ENCODE data around the gene MYT1. TPM values are rescaled to one million over a fixed set of nuclear protein-coding genes. Genes with fewer than 3 reads are reported as not detected.

Gene MYT1
- total and polyA plus RNA-seq, 2 of the 13 experiments (the other 11 are each of a cell fraction or from before 2014, with no cell fraction given): 0.58 to 2.5 TPM

DNA sequence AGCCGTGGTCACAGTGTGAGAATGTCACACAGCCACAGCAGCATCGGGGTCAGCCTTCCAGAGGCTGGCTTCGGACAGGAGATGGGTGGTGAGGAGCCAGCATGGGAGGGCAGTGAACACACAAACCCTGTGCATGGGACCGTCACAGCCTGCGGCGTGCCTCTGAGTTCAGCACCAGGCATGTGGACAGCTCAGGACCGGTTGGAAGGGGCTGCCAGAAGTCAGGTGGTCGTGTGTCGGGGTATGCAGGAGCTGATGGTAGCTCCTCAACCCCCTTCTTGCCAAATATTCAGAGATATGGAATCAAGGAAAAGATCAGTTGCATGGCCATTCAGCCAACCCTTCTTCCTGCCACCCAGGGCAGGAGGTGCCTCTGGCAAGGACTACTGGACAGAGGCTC, 28.2 kb downstream of the MYT1 start (continued):
- TF ChIP-seq, protein P1, sequence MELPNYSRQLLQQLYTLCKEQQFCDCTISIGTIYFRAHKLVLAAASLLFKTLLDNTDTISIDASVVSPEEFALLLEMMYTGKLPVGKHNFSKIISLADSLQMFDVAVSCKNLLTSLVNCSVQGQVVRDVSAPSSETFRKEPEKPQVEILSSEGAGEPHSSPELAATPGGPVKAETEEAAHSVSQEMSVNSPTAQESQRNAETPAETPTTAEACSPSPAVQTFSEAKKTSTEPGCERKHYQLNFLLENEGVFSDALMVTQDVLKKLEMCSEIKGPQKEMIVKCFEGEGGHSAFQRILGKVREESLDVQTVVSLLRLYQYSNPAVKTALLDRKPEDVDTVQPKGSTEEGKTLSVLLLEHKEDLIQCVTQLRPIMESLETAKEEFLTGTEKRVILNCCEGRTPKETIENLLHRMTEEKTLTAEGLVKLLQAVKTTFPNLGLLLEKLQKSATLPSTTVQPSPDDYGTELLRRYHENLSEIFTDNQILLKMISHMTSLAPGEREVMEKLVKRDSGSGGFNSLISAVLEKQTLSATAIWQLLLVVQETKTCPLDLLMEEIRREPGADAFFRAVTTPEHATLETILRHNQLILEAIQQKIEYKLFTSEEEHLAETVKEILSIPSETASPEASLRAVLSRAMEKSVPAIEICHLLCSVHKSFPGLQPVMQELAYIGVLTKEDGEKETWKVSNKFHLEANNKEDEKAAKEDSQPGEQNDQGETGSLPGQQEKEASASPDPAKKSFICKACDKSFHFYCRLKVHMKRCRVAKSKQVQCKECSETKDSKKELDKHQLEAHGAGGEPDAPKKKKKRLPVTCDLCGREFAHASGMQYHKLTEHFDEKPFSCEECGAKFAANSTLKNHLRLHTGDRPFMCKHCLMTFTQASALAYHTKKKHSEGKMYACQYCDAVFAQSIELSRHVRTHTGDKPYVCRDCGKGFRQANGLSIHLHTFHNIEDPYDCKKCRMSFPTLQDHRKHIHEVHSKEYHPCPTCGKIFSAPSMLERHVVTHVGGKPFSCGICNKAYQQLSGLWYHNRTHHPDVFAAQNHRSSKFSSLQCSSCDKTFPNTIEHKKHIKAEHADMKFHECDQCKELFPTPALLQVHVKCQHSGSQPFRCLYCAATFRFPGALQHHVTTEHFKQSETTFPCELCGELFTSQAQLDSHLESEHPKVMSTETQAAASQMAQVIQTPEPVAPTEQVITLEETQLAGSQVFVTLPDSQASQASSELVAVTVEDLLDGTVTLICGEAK (IDR thresholded peaks at IDR 0.05): no peak
- TF ChIP-seq, protein P1 (CRISPR knock-in tag; IDR thresholded peaks at IDR 0.05): 0 out of 2 replicates have a peak, but pooled peaks have one; percentile 27
- TF ChIP-seq SNAPC2 (CRISPR knock-in tag; IDR thresholded peaks at IDR 0.05) (peak; percentile 12; the same call in 1 of the 2 replicates), KDM2A (CRISPR knock-in tag; IDR thresholded peaks at IDR 0.05; ENCODE audit: borderline replicate concordance, low read depth) (0 out of 2 replicates have a peak, but pooled peaks have one; percentile 27), ZNF644 (CRISPR knock-in tag; IDR thresholded peaks at IDR 0.05; ENCODE audit: low read depth) (peak; percentile 57; the same call in 1 of the 2 replicates), ZFP36L2 (CRISPR knock-in tag; IDR thresholded peaks at IDR 0.05) (peak; percentile 56; the same call in 1 of the 2 replicates), FLYWCH1 (CRISPR knock-in tag; IDR thresholded peaks at IDR 0.05) (0 out of 2 replicates have a peak, but pooled peaks have one; percentile 48), ELF4 (CRISPR knock-in tag; IDR thresholded peaks at IDR 0.05; ENCODE audit: borderline replicate concordance) (no peak), PRPF4 (IDR thresholded peaks at IDR 0.05; ENCODE audit: low read depth, low read length, poor library complexity, severe bottlenecking) (no peak), HOXA3 (CRISPR knock-in tag; IDR thresholded peaks at IDR 0.05) (no peak; the same call in 1 of the 2 replicates), SYNCRIP (IDR thresholded peaks at IDR 0.05; ENCODE audit: insufficient read depth, low read depth, low read length) (no peak)
- TF ChIP-seq, protein P2, sequence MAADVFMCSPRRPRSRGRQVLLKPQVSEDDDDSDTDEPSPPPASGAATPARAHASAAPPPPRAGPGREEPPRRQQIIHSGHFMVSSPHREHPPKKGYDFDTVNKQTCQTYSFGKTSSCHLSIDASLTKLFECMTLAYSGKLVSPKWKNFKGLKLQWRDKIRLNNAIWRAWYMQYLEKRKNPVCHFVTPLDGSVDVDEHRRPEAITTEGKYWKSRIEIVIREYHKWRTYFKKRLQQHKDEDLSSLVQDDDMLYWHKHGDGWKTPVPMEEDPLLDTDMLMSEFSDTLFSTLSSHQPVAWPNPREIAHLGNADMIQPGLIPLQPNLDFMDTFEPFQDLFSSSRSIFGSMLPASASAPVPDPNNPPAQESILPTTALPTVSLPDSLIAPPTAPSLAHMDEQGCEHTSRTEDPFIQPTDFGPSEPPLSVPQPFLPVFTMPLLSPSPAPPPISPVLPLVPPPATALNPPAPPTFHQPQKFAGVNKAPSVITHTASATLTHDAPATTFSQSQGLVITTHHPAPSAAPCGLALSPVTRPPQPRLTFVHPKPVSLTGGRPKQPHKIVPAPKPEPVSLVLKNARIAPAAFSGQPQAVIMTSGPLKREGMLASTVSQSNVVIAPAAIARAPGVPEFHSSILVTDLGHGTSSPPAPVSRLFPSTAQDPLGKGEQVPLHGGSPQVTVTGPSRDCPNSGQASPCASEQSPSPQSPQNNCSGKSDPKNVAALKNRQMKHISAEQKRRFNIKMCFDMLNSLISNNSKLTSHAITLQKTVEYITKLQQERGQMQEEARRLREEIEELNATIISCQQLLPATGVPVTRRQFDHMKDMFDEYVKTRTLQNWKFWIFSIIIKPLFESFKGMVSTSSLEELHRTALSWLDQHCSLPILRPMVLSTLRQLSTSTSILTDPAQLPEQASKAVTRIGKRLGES (CRISPR knock-in tag; IDR thresholded peaks at IDR 0.05; ENCODE audit: borderline replicate concordance): 0 out of 2 replicates have a peak, but pooled peaks have one; percentile 12
- TF ChIP-seq, protein P3, sequence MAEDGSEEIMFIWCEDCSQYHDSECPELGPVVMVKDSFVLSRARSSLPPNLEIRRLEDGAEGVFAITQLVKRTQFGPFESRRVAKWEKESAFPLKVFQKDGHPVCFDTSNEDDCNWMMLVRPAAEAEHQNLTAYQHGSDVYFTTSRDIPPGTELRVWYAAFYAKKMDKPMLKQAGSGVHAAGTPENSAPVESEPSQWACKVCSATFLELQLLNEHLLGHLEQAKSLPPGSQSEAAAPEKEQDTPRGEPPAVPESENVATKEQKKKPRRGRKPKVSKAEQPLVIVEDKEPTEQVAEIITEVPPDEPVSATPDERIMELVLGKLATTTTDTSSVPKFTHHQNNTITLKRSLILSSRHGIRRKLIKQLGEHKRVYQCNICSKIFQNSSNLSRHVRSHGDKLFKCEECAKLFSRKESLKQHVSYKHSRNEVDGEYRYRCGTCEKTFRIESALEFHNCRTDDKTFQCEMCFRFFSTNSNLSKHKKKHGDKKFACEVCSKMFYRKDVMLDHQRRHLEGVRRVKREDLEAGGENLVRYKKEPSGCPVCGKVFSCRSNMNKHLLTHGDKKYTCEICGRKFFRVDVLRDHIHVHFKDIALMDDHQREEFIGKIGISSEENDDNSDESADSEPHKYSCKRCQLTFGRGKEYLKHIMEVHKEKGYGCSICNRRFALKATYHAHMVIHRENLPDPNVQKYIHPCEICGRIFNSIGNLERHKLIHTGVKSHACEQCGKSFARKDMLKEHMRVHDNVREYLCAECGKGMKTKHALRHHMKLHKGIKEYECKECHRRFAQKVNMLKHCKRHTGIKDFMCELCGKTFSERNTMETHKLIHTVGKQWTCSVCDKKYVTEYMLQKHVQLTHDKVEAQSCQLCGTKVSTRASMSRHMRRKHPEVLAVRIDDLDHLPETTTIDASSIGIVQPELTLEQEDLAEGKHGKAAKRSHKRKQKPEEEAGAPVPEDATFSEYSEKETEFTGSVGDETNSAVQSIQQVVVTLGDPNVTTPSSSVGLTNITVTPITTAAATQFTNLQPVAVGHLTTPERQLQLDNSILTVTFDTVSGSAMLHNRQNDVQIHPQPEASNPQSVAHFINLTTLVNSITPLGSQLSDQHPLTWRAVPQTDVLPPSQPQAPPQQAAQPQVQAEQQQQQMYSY (CRISPR knock-in tag; IDR thresholded peaks at IDR 0.05): no peak
- TF ChIP-seq, protein P4, sequence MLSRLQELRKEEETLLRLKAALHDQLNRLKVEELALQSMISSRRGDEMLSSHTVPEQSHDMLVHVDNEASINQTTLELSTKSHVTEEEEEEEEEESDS (CRISPR knock-in tag; IDR thresholded peaks at IDR 0.05; ENCODE audit: borderline replicate concordance): no peak

Data from HepG2 (cell line).